Ascending aorta (tissue), 2 donors: ENCODE measurements around the gene OSBPL3. TPM values are rescaled to one million over a fixed set of nuclear protein-coding genes. Genes with fewer than 3 reads are reported as not detected.

Source experiments
- DNase-seq, 2 donors: peaks; one replicate each; pipeline ENCODE4 v3.0.0-alpha.2; 2019; ENCODE audit warnings: low spot score in 2 of 2
- H3K27ac ChIP-seq, 2 donors: fragments of 200-600 bp; sonication (generic); one replicate each; pipeline ENCODE4 v1.5.1; 2016 to 2017; ENCODE audit warnings: mild to moderate bottlenecking in 1 of 2
- H3K27me3 ChIP-seq: fragments of 200-600 bp; sonication (generic); one replicate; pipeline ENCODE4 v1.5.1; 2017
- H3K36me3 ChIP-seq, 2 donors: fragments of 200-600 bp; sonication (generic); one replicate each; pipeline ENCODE4 v1.5.1; 2016
- H3K4me1 ChIP-seq, 2 donors: fragments of 200-600 bp; sonication (generic); one replicate each; pipeline ENCODE4 v1.5.1; 2016 to 2017; ENCODE audit warnings: mild to moderate bottlenecking in 1 of 2
- H3K4me3 ChIP-seq, 2 donors: fragments of 200-600 bp; sonication (generic); one replicate each; pipeline ENCODE4 v1.5.1; 2016 to 2017; ENCODE audit warnings: mild to moderate bottlenecking in 1 of 2
- H3K9me3 ChIP-seq, 2 donors: fragments of 200-600 bp; sonication (generic); one replicate each; pipeline ENCODE4 v1.5.1; 2016
- CTCF ChIP-seq, 3 experiments: fragments of 200-600 bp in 2 of 3; fragments of 450-650 bp in 1 of 3; sonication (generic) in 2 of 3; IDR thresholded peaks; one replicate each; pipeline ENCODE4 v1.5.1; 2016 to 2019; ENCODE audit warnings: antibody characterized with exemption in 3 of 3, mild to moderate bottlenecking in 1 of 3, moderate library complexity in 1 of 3
- intact Hi-C: fragments of 100-400 bp; cut with DNase I; formaldehyde crosslinking; loops from one replicate; pipeline ENCODE4 v1.15.1; 2023
- total RNA-seq: library from RNA; depleted of rRNA; stranded (reverse); fragments of >200 nt; gene quantifications from one replicate; pipeline ENCODE4 v1.1.0, GENCODE V29; 2016

OSBPL3 gene
- total RNA-seq, 1 donor from 2014 or later: 0.96 TPM

DNA sequence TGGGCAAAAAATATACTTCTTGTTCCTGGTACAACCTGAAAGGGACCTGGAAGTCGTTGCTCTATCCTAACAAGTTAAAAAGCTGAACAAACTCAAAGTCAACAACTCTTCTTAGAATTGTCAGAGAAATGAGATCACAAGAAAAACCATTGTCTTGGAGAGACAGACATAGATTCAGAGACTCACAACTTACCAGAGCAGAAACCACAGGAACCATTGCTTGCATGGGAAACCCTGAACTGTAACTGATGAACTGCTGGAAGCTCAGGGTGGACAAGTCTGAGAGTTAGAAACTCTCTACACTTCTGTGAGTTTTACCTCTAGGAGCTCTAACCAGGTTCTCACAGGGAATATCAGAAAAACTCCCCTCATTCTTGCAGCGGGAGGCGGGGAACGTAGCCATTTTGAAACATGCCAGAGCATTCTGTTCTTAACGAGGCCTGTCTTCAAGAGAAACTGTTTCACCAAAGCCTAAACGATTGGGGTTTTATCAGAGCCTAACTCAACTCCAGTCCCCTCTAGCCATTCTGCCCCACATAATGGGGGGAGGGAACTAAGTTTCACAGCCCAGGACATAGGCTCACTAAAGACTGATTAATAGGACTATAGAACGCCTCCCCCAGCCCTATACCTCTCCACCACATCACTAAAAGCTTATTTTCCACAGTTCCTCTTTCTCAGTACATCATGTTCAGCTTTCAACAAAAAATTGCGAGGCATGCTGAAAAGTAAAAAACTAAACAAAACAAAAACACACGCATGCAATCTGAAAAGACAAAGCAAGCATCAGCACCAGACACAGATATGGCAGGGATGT is 210.8 kb downstream of the OSBPL3 start:
- Histone ChIP-seq H3K27ac (peak overlapping the region; percentile 9 to 44), H3K4me3 (no peak overlapping the region), H3K9me3 (no peaks in the 10 kb centered on the region), H3K27me3 (no peaks in the 10 kb centered on the region), H3K36me3 (no peaks in the 10 kb centered on the region), H3K4me1 (no peaks in the 10 kb centered on the region)
- DNase-seq: no peak
- no peak for TF ChIP-seq CTCF (IDR thresholded peaks at IDR 0.05)
- intact Hi-C loops: no loop called here

DNA sequence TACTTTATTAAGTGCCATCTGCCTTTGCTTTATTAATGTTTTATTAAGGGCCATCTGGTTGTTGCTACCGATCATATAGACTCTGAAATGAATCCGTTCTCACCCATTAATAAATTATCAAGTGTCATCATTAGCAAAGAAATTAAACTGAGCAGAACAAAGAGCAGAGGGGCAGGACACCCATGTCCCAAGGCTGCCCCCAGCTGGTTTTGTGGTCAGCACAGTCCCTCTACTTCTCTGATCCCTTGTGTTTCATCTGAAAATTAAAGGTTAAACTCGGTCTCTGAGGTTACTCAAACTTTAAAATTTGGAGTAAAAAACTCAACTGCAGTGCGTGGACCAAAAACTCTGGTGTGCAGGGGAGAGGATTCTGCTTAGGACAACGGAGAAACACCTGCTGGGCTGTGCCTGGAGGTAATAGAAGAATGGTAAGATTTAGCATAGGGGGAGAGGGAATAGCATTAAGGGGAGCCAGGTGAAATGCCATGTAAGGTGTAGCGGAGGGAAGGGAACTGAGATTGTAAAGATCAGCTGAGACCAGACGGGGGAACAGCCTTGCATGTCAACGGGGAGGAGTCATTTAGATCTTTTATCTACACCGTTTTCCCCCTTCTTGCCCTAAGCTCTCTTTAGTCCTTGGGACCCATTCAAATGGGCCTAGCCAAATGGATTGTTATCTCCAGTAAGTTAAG is 212.0 kb downstream of the OSBPL3 start:
- Histone ChIP-seq H3K4me3 (no peak overlapping the region), H3K9me3 (no peaks in the 10 kb centered on the region), H3K4me1 (no peaks in the 10 kb centered on the region), H3K27ac (no peak overlapping the region), H3K27me3 (no peaks in the 10 kb centered on the region), H3K36me3 (no peaks in the 10 kb centered on the region)
- intact Hi-C loops: no loop called here
- no peak for TF ChIP-seq CTCF (IDR thresholded peaks at IDR 0.05)
- no peak for DNase-seq

GRCh38 chr7:24764972-24765744 is 214.8 kb downstream of the OSBPL3 start:
- Histone ChIP-seq H3K27me3 (no peaks in the 10 kb centered on the region), H3K27ac (no peak overlapping the region), H3K9me3 (no peaks in the 10 kb centered on the region), H3K4me1 (no peaks in the 10 kb centered on the region), H3K36me3 (no peaks in the 10 kb centered on the region), H3K4me3 (no peak overlapping the region)
- no peak for TF ChIP-seq CTCF (IDR thresholded peaks at IDR 0.05)
- intact Hi-C loops: no loop called here
- no peak for DNase-seq

GRCh38 chr7:24764011-24764410 is 216.0 kb downstream of the OSBPL3 start:
- intact Hi-C loops: no loop called here
- no peak for DNase-seq
- TF ChIP-seq CTCF (IDR thresholded peaks at IDR 0.05): no peak

DNA sequence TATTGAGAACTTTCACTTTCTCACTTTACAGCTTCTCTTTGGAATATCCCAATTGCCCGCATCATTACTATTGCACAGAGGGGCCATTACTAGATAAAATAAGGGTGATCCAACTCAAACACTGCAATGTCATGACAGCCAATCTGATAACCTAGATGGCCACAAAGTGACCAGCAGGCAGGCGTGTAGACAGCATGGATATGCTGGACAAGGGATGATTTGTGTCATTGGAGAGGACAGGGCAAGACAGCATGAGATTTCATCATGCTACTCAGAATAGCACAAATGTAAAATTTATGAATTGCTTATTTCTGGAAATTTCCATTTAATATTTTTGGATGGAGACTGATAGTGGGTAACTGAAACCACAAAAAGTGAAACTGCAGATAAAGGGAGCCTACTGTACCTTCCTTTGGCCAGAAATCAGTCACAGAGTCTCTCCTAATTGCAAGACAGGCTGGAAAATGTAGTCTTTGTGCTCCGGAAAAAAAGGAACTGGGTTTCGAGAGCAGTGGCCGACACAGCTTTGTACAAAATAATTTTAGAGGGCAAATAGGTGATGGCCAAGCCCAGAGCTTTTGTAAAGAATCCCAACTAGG is 216.6 kb downstream of the OSBPL3 start:
- Histone ChIP-seq H3K27me3 (no peaks in the 10 kb centered on the region), H3K36me3 (no peaks in the 10 kb centered on the region), H3K4me3 (no peak overlapping the region), H3K4me1 (no peaks in the 10 kb centered on the region), H3K9me3 (no peaks in the 10 kb centered on the region), H3K27ac (no peak overlapping the region)
- TF ChIP-seq CTCF (IDR thresholded peaks at IDR 0.05): no peak
- DNase-seq: no peak
- intact Hi-C loops: no loop called here

More at GRCh38 chr7:24764011-24764410, 216.0 kb downstream of the OSBPL3 start:
- no peaks in the 10 kb centered on the region for H3K27me3 ChIP-seq
- H3K27ac ChIP-seq: no peak overlapping the region
- H3K9me3 ChIP-seq: no peaks in the 10 kb centered on the region
- no peak overlapping the region for H3K4me3 ChIP-seq
- H3K36me3 ChIP-seq: no peaks in the 10 kb centered on the region
- no peaks in the 10 kb centered on the region for H3K4me1 ChIP-seq
